Hippocampal formation (tissue), 2 donors: ENCODE results near the gene SDSL.

Source experiments
- DNase-seq, 2 donors: peaks; one replicate each; lab custom pipeline; 2025; lab: John Stamatoyannopoulos, UW

Gene SDSL

GRCh38 chr12:113480336-113480971, 58.3 kb downstream of the SDSL start:
- no peak for DNase-seq

GRCh38 chr12:113482334-113482733, 60.2 kb downstream of the SDSL start:
- DNase-seq = no peak

GRCh38 chr12:113485330-113485729, 63.1 kb downstream of the SDSL start:
- DNase-seq = no peak

DNA sequence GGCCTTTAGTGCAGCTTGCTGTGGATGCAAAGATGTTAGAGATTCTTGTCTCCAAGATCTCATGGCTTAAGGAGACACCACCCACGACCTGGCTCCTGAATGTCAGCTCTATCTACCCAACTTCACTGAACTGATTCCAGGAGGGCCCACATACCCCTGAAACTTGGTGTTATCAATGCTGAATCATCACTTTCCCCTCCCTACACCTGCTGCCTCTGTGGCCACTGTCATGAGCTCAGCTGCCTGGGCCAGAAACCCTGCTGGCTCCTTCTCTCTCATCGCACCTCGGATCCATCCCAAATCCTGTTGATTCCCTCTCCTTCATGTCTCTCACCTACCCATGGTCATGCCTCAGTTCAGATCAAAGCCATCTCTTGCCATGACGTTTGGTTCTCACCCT, 64.5 kb downstream of the SDSL start:
- no peak for DNase-seq
